K562 (cell line): ENCODE results near the gene ACP5. TPM values are rescaled to one million over a fixed set of nuclear protein-coding genes. Genes with fewer than 3 reads are reported as not detected.

Source experiments
- CREB1 ChIP-seq, 2 experiments: sonication (generic) in 1 of 2; formaldehyde crosslinking in 1 of 2; IDR thresholded peaks; 2 replicates each; pipeline versions ENCODE4 v1.6.1 to v1.8.0; 2012 to 2022; ENCODE audit warnings: inconsistent platforms in 1 of 2, mild to moderate bottlenecking in 1 of 2, missing genetic modification reagents in 1 of 2, moderate library complexity in 1 of 2
- DEAF1 ChIP-seq: fragments of 450-650 bp; formaldehyde crosslinking; IDR thresholded peaks from 2 replicates; pipeline ENCODE4 v1.4.0; 2020; ENCODE audit warnings: mild to moderate bottlenecking, moderate library complexity
- ETV6 ChIP-seq, 3 experiments: fragments of 150-350 bp in 1 of 3; sonication (generic) in 1 of 3; formaldehyde crosslinking in 1 of 3; IDR thresholded peaks; 2 replicates each; pipeline versions ENCODE4 v1.6.1 to v1.8.0; 2014 to 2022; ENCODE audit warnings: borderline replicate concordance in 2 of 3, low read depth in 2 of 3, antibody characterized with exemption in 1 of 3, low read length in 1 of 3, mild to moderate bottlenecking in 1 of 3, missing genetic modification reagents in 1 of 3
- HBP1 ChIP-seq: fragments of 450-650 bp; formaldehyde crosslinking; IDR thresholded peaks from 2 replicates; pipeline ENCODE4 v1.4.0; 2022; ENCODE audit warnings: missing genetic modification characterization
- HDAC6 ChIP-seq: IDR thresholded peaks from 2 replicates; pipeline ENCODE4 v1.6.1; 2012; ENCODE audit warnings: low read depth, mild to moderate bottlenecking, control low read depth, inconsistent platforms, low read length, moderate library complexity
- HNRNPLL ChIP-seq: fragments of 200-400 bp; formaldehyde crosslinking; IDR thresholded peaks from 2 replicates; pipeline ENCODE4 v1.6.1; 2017; ENCODE audit warnings: low read length, low read depth, mild to moderate bottlenecking; ENCODE audit not compliant: poor library complexity, severe bottlenecking
- MAFF ChIP-seq: IDR thresholded peaks from 2 replicates; pipeline ENCODE4 v1.6.1; 2012; ENCODE audit warnings: low read length, improper control_type of control experiment
- MECOM ChIP-seq: fragments of 250-450 bp; sonication (Bioruptor Pico); IDR thresholded peaks from 2 replicates; pipeline ENCODE4 v1.8.0; 2022; ENCODE audit warnings: inconsistent platforms
- MTF1 ChIP-seq: fragments of 250-450 bp; sonication (Bioruptor Pico); IDR thresholded peaks from 2 replicates; pipeline ENCODE4 v1.9.0; 2021; ENCODE audit warnings: moderate library complexity, mild to moderate bottlenecking, inconsistent platforms, borderline replicate concordance
- NFIX ChIP-seq: fragments of 250-450 bp; sonication (Bioruptor Pico); IDR thresholded peaks from 2 replicates; pipeline ENCODE4 v1.4.0; 2020; ENCODE audit warnings: low read depth, mild to moderate bottlenecking, moderate library complexity
- SIN3B ChIP-seq: fragments of 450-650 bp; IDR thresholded peaks from 2 replicates; pipeline ENCODE4 v1.6.1; 2017; ENCODE audit warnings: low read depth, mild to moderate bottlenecking, moderate library complexity
- ZNF146 ChIP-seq: IDR thresholded peaks from one replicate; pipeline ENCODE4 v1.6.1; 2018; ENCODE audit warnings: missing compliant biosample characterization; ENCODE audit not compliant: unreplicated experiment
- ZNF583 ChIP-seq: fragments of 250-450 bp; sonication (Bioruptor Pico); IDR thresholded peaks from 2 replicates; pipeline ENCODE4 v1.4.0; 2020
- polyA plus RNA-seq, 8 experiments: library from polyadenylated mRNA; depleted of rRNA in 4 of 8; stranded (reverse) in 5 of 8; unstranded in 3 of 8; fragments of >200 nt; fragmentation: Nextera tagmentation in 2 of 8; fragmentation: Illumina TruSeq in 1 of 8; extraction: Ambion mirVana in 2 of 8; extraction: Trizol in 1 of 8; gene quantifications; 2 replicates each; pipeline versions ENCODE4 v1.2.1 to v1.2.3, GENCODE V29; 2011 to 2014; ENCODE audit warnings: inconsistent platforms in 1 of 8, missing spikeins in 1 of 8
- total RNA-seq, 7 experiments: library from RNA; depleted of rRNA in 6 of 7; stranded (reverse); fragments of >200 nt in 6 of 7; fragmentation: Illumina TruSeq in 2 of 7; extraction: Trizol in 2 of 7; gene quantifications; 2 replicates each; pipeline versions ENCODE4 v1.2.1 to v1.2.3, GENCODE V29; 2011 to 2021; ENCODE audit warnings: low replicate concordance in 1 of 7
- TF ChIP-seq, protein P1 (sequence below): fragments of 450-650 bp; IDR thresholded peaks from 2 replicates; pipeline ENCODE4 v1.6.1; 2018; ENCODE audit not compliant: partially characterized antibody
- TF ChIP-seq, protein P2 (sequence below): fragments of 200-800 bp; sonication (Bioruptor generic); IDR thresholded peaks from 2 replicates; pipeline ENCODE4 v1.6.1; 2017; ENCODE audit warnings: missing genetic modification characterization, missing compliant biosample characterization
- TF ChIP-seq, protein P3 (sequence below): IDR thresholded peaks from 2 replicates; pipeline ENCODE4 v1.6.1; 2016; ENCODE audit warnings: missing genetic modification characterization, missing compliant biosample characterization

The ACP5 gene
- total and polyA plus RNA-seq, 9 of the 15 experiments (the other 6 are each of a cell fraction or from before 2014, with no cell fraction given): 0.06 to 1.1 (median 0.31) TPM; not detected in 1

DNA sequence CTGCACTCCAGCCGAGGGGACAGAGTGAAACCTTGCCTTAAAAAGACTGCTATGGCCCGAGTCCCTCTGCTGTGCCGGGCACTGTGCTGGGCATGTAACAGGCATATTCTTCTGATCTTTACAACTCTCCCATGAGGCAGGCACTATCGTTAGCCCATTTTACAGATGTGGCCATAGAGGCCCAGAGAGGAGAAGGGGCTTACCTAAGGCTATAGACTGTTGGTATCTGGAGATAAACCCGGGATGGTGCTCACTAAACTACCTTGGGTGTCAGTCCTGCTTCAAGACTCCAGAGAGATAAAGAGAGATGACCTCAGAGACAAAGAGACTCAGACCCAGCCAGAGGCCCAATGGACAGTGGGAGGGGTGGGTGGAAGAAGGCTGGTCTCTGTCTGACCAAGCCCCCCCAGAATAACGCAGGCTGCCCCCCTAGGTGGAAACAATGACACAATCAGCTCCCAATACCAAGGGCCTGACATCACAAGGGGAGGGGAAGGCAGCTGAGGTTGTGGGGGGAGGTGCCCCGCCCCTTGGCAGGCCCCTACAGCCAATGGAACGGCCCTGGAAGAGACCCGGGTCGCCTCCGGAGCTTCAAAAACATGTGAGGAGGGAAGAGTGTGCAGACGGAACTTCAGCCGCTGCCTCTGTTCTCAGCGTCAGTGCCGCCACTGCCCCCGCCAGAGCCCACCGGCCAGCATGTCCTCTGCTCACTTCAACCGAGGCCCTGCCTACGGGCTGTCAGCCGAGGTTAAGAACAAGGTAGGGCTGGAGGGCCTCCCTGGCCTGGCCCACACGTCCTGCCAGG, 39.0 kb downstream of the ACP5 start, which contains the start of gene CNN1 (continued):
- TF ChIP-seq MTF1 (CRISPR knock-in tag) (no peak), ZNF146 (CRISPR knock-in tag) (no peak), MECOM (no peak), HNRNPLL (no peak), SIN3B (no peak), HBP1 (no peak), DEAF1 (CRISPR knock-in tag) (no peak), CREB1 (IDR thresholded peaks at IDR 0.05) (peak; percentile 40; the same call in 1 of the 2 replicates), CREB1 (CRISPR knock-in tag; IDR thresholded peaks at IDR 0.05) (0 out of 2 replicates have a peak, but pooled peaks have one; percentile 47), MAFF (no peak), ZNF583 (no peak), ETV6 (IDR thresholded peaks at IDR 0.05; ENCODE audit: borderline replicate concordance in 1 of 2, low read depth in 2 of 2, low read length in 1 of 2) (no peak), ETV6 (CRISPR knock-in tag; IDR thresholded peaks at IDR 0.05; ENCODE audit: borderline replicate concordance) (no peak), HDAC6 (no peak), NFIX (no peak)
- TF ChIP-seq, protein P1, sequence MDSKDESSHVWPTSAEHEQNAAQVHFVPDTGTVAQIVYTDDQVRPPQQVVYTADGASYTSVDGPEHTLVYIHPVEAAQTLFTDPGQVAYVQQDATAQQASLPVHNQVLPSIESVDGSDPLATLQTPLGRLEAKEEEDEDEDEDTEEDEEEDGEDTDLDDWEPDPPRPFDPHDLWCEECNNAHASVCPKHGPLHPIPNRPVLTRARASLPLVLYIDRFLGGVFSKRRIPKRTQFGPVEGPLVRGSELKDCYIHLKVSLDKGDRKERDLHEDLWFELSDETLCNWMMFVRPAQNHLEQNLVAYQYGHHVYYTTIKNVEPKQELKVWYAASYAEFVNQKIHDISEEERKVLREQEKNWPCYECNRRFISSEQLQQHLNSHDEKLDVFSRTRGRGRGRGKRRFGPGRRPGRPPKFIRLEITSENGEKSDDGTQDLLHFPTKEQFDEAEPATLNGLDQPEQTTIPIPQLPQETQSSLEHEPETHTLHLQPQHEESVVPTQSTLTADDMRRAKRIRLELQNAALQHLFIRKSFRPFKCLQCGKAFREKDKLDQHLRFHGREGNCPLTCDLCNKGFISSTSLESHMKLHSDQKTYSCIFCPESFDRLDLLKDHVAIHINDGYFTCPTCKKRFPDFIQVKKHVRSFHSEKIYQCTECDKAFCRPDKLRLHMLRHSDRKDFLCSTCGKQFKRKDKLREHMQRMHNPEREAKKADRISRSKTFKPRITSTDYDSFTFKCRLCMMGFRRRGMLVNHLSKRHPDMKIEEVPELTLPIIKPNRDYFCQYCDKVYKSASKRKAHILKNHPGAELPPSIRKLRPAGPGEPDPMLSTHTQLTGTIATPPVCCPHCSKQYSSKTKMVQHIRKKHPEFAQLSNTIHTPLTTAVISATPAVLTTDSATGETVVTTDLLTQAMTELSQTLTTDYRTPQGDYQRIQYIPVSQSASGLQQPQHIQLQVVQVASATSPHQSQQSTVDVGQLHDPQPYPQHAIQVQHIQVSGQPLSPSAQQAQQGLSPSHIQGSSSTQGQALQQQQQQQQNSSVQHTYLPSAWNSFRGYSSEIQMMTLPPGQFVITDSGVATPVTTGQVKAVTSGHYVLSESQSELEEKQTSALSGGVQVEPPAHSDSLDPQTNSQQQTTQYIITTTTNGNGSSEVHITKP: peak; percentile 97
- TF ChIP-seq, protein P2, sequence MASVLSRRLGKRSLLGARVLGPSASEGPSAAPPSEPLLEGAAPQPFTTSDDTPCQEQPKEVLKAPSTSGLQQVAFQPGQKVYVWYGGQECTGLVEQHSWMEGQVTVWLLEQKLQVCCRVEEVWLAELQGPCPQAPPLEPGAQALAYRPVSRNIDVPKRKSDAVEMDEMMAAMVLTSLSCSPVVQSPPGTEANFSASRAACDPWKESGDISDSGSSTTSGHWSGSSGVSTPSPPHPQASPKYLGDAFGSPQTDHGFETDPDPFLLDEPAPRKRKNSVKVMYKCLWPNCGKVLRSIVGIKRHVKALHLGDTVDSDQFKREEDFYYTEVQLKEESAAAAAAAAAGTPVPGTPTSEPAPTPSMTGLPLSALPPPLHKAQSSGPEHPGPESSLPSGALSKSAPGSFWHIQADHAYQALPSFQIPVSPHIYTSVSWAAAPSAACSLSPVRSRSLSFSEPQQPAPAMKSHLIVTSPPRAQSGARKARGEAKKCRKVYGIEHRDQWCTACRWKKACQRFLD (CRISPR knock-in tag): no peak
- TF ChIP-seq, protein P3, sequence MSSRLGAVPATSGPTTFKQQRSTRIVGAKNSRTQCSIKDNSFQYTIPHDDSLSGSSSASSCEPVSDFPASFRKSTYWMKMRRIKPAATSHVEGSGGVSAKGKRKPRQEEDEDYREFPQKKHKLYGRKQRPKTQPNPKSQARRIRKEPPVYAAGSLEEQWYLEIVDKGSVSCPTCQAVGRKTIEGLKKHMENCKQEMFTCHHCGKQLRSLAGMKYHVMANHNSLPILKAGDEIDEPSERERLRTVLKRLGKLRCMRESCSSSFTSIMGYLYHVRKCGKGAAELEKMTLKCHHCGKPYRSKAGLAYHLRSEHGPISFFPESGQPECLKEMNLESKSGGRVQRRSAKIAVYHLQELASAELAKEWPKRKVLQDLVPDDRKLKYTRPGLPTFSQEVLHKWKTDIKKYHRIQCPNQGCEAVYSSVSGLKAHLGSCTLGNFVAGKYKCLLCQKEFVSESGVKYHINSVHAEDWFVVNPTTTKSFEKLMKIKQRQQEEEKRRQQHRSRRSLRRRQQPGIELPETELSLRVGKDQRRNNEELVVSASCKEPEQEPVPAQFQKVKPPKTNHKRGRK (tag): no peak
